Measurements from ENCODE around the gene FRMD1. TPM values are rescaled to one million over a fixed set of nuclear protein-coding genes. Genes with fewer than 3 reads are reported as not detected.

Gene FRMD1
- total RNA-seq, 1 experiment from 2014 or later = not detected

- Histone ChIP-seq H3K9ac (ENCODE audit: low read length) (no peak overlapping the region), H2AFZ (ENCODE audit: low read depth, low read length, poor library complexity, severe bottlenecking) (no peak overlapping the region), H3K4me1 (ENCODE audit: control insufficient read depth in 1 of 2, insufficient read depth in 2 of 2, low read length in 2 of 2) (peaks cover 14 to 16% of the 10 kb centered on the region in 2 experiments), H3K36me3 (ENCODE audit: control insufficient read depth in 1 of 2, insufficient read depth in 2 of 2, low read length in 2 of 2) (no peaks in the 10 kb centered on the region), H3K9me2 (ENCODE audit: insufficient read depth) (no peaks in the 10 kb centered on the region), H3K27ac (ENCODE audit: low read depth, low read length) (no peak overlapping the region), H3K9me3 (ENCODE audit: control insufficient read depth in 1 of 2, insufficient read depth in 1 of 2, low read depth in 1 of 2, low read length in 2 of 2) (peaks cover 1 to 5% of the 10 kb centered on the region in 2 experiments; a peak in 1 of 4 replicates), H3K79me2 (ENCODE audit: insufficient read depth, low read length) (no peaks in the 10 kb centered on the region), H4K20me1 (ENCODE audit: insufficient read depth) (no peaks in the 10 kb centered on the region), H3K27me3 (ENCODE audit: insufficient read depth, low read length) (peaks cover 42% of the 10 kb centered on the region), H3K4me3 (replicated peaks in 1 of 2; ENCODE audit: low read depth in 1 of 2, low read length in 2 of 2) (no peak overlapping the region), H3K4me2 (ENCODE audit: low read length) (no peak overlapping the region)
- ChIA-PET CTCF (no interaction called here), POLR2A (no interaction called here), RAD21 (ENCODE audit: low non-redundant PET in 1 of 2, low total read pairs in 2 of 2, uncharacterized antibody in 2 of 2, unreplicated experiment in 2 of 2) (no interaction called here)
- intact Hi-C loops (cut with micrococcal nuclease) = no loop called here
- DNase-seq (ENCODE audit: low read depth, low spot score) (no peak), ATAC-seq (no peak)
- TF ChIP-seq ATF3 (IDR thresholded peaks at IDR 0.05) (no peak), RAD21 (IDR thresholded peaks at IDR 0.05; ENCODE audit: low read depth) (no peak), REST (IDR thresholded peaks at IDR 0.05; ENCODE audit: low read depth) (no peak), ZNF274 (IDR thresholded peaks at IDR 0.05; ENCODE audit: low read depth, low read length) (no peak), FOSL1 (IDR thresholded peaks at IDR 0.05; ENCODE audit: low read depth) (no peak), TCF7L2 (IDR thresholded peaks at IDR 0.05; ENCODE audit: borderline replicate concordance, extremely low read depth, insufficient read depth, insufficient read length) (no peak), ZFX (IDR thresholded peaks at IDR 0.05) (no peak), YY1 (IDR thresholded peaks at IDR 0.05; ENCODE audit: extremely low read depth, insufficient replicate concordance, low read depth, low read length) (no peak), CTCF (IDR thresholded peaks at IDR 0.05 in 2 of 3, conservative IDR thresholded peaks at IDR 0.05 in 1 of 3; ENCODE audit: borderline replicate concordance in 1 of 3, insufficient read depth in 1 of 3, low read depth in 2 of 3, low read length in 2 of 3) (no peak), SRF (IDR thresholded peaks at IDR 0.05; ENCODE audit: low read depth) (no peak), SP1 (IDR thresholded peaks at IDR 0.05; ENCODE audit: low read depth) (no peak), SIN3A (IDR thresholded peaks at IDR 0.05; ENCODE audit: low read depth) (no peak), EZH2phosphoT487 (IDR thresholded peaks at IDR 0.05; ENCODE audit: borderline replicate concordance) (no peak), CBX3 (IDR thresholded peaks at IDR 0.05; ENCODE audit: low read depth) (no peak), POLR2A (IDR thresholded peaks at IDR 0.05; ENCODE audit: borderline replicate concordance, extremely low read depth, insufficient read depth, insufficient read length) (no peak), EZH2 (IDR thresholded peaks at IDR 0.05) (no peak), ZBTB33 (IDR thresholded peaks at IDR 0.05; ENCODE audit: extremely low read depth, insufficient replicate concordance, low read length) (no peak), MAX (IDR thresholded peaks at IDR 0.05) (no peak)
- no TSS peak for BruUV-seq (replicated peaks)
Measured at GRCh38 chr6:168005796-168006195, 73.2 kb downstream of the FRMD1 start.

Measured in HCT116 (cell line).